NCI-H1092 treated with DMSO at 0.1 percent for 48 hours (cell line): Measurements from ENCODE around the gene MICU1.
"Not testable (repeated sequence)": the region's sequence is repeated elsewhere in the genome, so short reads cannot be mapped to it uniquely, and the experiment has no call there.

Source experiments
- DNase-seq: peaks from one replicate; lab custom pipeline; 2025; lab: John Stamatoyannopoulos, UW

MICU1 gene

GRCh38 chr10:72625608-72626443, at the start of gene MICU1:
MICU1 (minus strand) TSS chr10:72626079; CDS start chr10:72566793, 59,286 bp downstream.
- DNase-seq, result peak; percentile 96

- DNase-seq, result not testable (repeated sequence)
Measured at GRCh38 chr10:72674174-72674573, 48.3 kb upstream of the MICU1 start.

GRCh38 chr10:72673280-72673679, 47.4 kb upstream of the MICU1 start:
- no peak for DNase-seq

- no peak for DNase-seq
Measured at GRCh38 chr10:72667207-72667864, 41.5 kb upstream of the MICU1 start.

- no peak for DNase-seq
Measured at GRCh38 chr10:72665925-72666324, 40.0 kb upstream of the MICU1 start.

- no peak for DNase-seq
Measured at GRCh38 chr10:72663971-72664370, 38.1 kb upstream of the MICU1 start.

GRCh38 chr10:72661431-72661830, 35.6 kb upstream of the MICU1 start:
- DNase-seq, result no peak

- DNase-seq, result no peak
Measured at GRCh38 chr10:72660220-72660619, 34.3 kb upstream of the MICU1 start.

GRCh38 chr10:72659694-72660093, 33.8 kb upstream of the MICU1 start:
- no peak for DNase-seq

- no peak for DNase-seq
Measured at GRCh38 chr10:72658696-72659400, 33.0 kb upstream of the MICU1 start.

- DNase-seq, result no peak
Measured at GRCh38 chr10:72654720-72655119, 28.8 kb upstream of the MICU1 start.

GRCh38 chr10:72653383-72654096, 27.7 kb upstream of the MICU1 start:
- DNase-seq, result no peak

GRCh38 chr10:72649291-72649690, 23.4 kb upstream of the MICU1 start:
- no peak for DNase-seq

- DNase-seq, result no peak
Measured at GRCh38 chr10:72648301-72648700, 22.4 kb upstream of the MICU1 start.

- not testable (repeated sequence) for DNase-seq
Measured at GRCh38 chr10:72646971-72647370, 21.1 kb upstream of the MICU1 start.

GRCh38 chr10:72645263-72645858, 19.5 kb upstream of the MICU1 start:
- DNase-seq, result no peak

- no peak for DNase-seq
Measured at GRCh38 chr10:72642318-72642717, 16.4 kb upstream of the MICU1 start.

GRCh38 chr10:72639441-72639873, 13.6 kb upstream of the MICU1 start:
- no peak for DNase-seq

GRCh38 chr10:72638586-72639440, 12.9 kb upstream of the MICU1 start:
- no peak for DNase-seq

GRCh38 chr10:72637398-72637857, 11.5 kb upstream of the MICU1 start:
- DNase-seq, result no peak

- no peak for DNase-seq
Measured at GRCh38 chr10:72630144-72630543, 4.3 kb upstream of the MICU1 start.
